Measurements from ENCODE around the gene HS3ST4. TPM values are rescaled to one million over a fixed set of nuclear protein-coding genes. Genes with fewer than 3 reads are reported as not detected.

The HS3ST4 gene
- total and polyA plus RNA-seq, 2 donors (not counting 1 experiment from before 2014, with no cell fraction given), result not detected

GRCh38 chr16:25788637-25789036 lies 96.9 kb downstream of the HS3ST4 start:
- no peaks in the 10 kb centered on the region for H3K79me2 ChIP-seq (ENCODE audit: control insufficient read depth, insufficient read depth, low read length)
- no peak overlapping the region for H3K4me2 ChIP-seq (ENCODE audit: extremely low read depth, insufficient read depth, low read length)
- H3K36me3 ChIP-seq (ENCODE audit: control insufficient read depth, insufficient read depth, low read length), result no peaks in the 10 kb centered on the region
- no peak for DNase-seq (ENCODE audit: low read depth in 2 of 2)
- no peaks in the 10 kb centered on the region for H3K9me3 ChIP-seq (ENCODE audit: control insufficient read depth, insufficient read depth, low read depth, low read length)
- H3K27ac ChIP-seq (ENCODE audit: insufficient read depth, low read length), result no peak overlapping the region
- H4K20me1 ChIP-seq (ENCODE audit: control insufficient read depth, extremely low read depth, insufficient read depth, low read length), result no peaks in the 10 kb centered on the region
- H3K4me1 ChIP-seq (ENCODE audit: control insufficient read depth, extremely low read depth, insufficient read depth, low read length), result no peaks in the 10 kb centered on the region
- H3K27me3 ChIP-seq (ENCODE audit: control insufficient read depth, insufficient read depth, low read length), result no peaks in the 10 kb centered on the region
- H3K9ac ChIP-seq (ENCODE audit: insufficient read depth, low read length), result no peak overlapping the region
- no peak for TF ChIP-seq CTCF (conservative IDR thresholded peaks at IDR 0.05 in 1 of 2, IDR thresholded peaks at IDR 0.05 in 1 of 2; ENCODE audit: low read depth in 1 of 2, low read length in 2 of 2)
- TF ChIP-seq EZH2 (IDR thresholded peaks at IDR 0.05; ENCODE audit: low read length, missing control alignments), result no peak
- no peak overlapping the region for H2AFZ ChIP-seq (ENCODE audit: low read length)
- no peak overlapping the region for H3K4me3 ChIP-seq (replicated peaks in 1 of 4; ENCODE audit: control extremely low read depth in 1 of 4, insufficient read depth in 1 of 4, low read depth in 3 of 4, low read length in 4 of 4)

- no peaks in the 10 kb centered on the region for H3K79me2 ChIP-seq (ENCODE audit: control insufficient read depth, insufficient read depth, low read length)
- no peak for TF ChIP-seq CTCF (conservative IDR thresholded peaks at IDR 0.05 in 1 of 2, IDR thresholded peaks at IDR 0.05 in 1 of 2; ENCODE audit: low read depth in 1 of 2, low read length in 2 of 2)
- no peak for TF ChIP-seq EZH2 (IDR thresholded peaks at IDR 0.05; ENCODE audit: low read length, missing control alignments)
Measured at GRCh38 chr16:25796239-25796638, 104.5 kb downstream of the HS3ST4 start.

GRCh38 chr16:25798065-25798464 lies 106.3 kb downstream of the HS3ST4 start:
- no peak overlapping the region for H2AFZ ChIP-seq (ENCODE audit: low read length)
- H3K9ac ChIP-seq (ENCODE audit: insufficient read depth, low read length), result no peak overlapping the region
- no peaks in the 10 kb centered on the region for H3K27me3 ChIP-seq (ENCODE audit: control insufficient read depth, insufficient read depth, low read length)
- no peak overlapping the region for H3K4me2 ChIP-seq (ENCODE audit: extremely low read depth, insufficient read depth, low read length)
- no peak overlapping the region for H3K4me3 ChIP-seq (replicated peaks in 1 of 4; ENCODE audit: control extremely low read depth in 1 of 4, insufficient read depth in 1 of 4, low read depth in 3 of 4, low read length in 4 of 4)
- H3K27ac ChIP-seq (ENCODE audit: insufficient read depth, low read length), result no peak overlapping the region
- TF ChIP-seq CTCF (conservative IDR thresholded peaks at IDR 0.05 in 1 of 2, IDR thresholded peaks at IDR 0.05 in 1 of 2; ENCODE audit: low read depth in 1 of 2, low read length in 2 of 2) (no peak), EZH2 (IDR thresholded peaks at IDR 0.05; ENCODE audit: low read length, missing control alignments) (no peak)
- no peaks in the 10 kb centered on the region for H3K79me2 ChIP-seq (ENCODE audit: control insufficient read depth, insufficient read depth, low read length)
- no peaks in the 10 kb centered on the region for H3K36me3 ChIP-seq (ENCODE audit: control insufficient read depth, insufficient read depth, low read length)
- H3K9me3 ChIP-seq (ENCODE audit: control insufficient read depth, insufficient read depth, low read depth, low read length), result no peaks in the 10 kb centered on the region
- H4K20me1 ChIP-seq (ENCODE audit: control insufficient read depth, extremely low read depth, insufficient read depth, low read length), result no peaks in the 10 kb centered on the region
- DNase-seq (ENCODE audit: low read depth in 2 of 2), result no peak
- no peaks in the 10 kb centered on the region for H3K4me1 ChIP-seq (ENCODE audit: control insufficient read depth, extremely low read depth, insufficient read depth, low read length)

More at GRCh38 chr16:25796239-25796638, 104.5 kb downstream of the HS3ST4 start:
- no peak for DNase-seq (ENCODE audit: low read depth in 2 of 2)
- H3K9me3 ChIP-seq (ENCODE audit: control insufficient read depth, insufficient read depth, low read depth, low read length), result no peaks in the 10 kb centered on the region
- no peaks in the 10 kb centered on the region for H3K4me1 ChIP-seq (ENCODE audit: control insufficient read depth, extremely low read depth, insufficient read depth, low read length)
- no peaks in the 10 kb centered on the region for H3K27me3 ChIP-seq (ENCODE audit: control insufficient read depth, insufficient read depth, low read length)
- H2AFZ ChIP-seq (ENCODE audit: low read length), result no peak overlapping the region
- no peaks in the 10 kb centered on the region for H3K36me3 ChIP-seq (ENCODE audit: control insufficient read depth, insufficient read depth, low read length)
- no peak overlapping the region for H3K4me3 ChIP-seq (replicated peaks in 1 of 4; ENCODE audit: control extremely low read depth in 1 of 4, insufficient read depth in 1 of 4, low read depth in 3 of 4, low read length in 4 of 4)
- H3K4me2 ChIP-seq (ENCODE audit: extremely low read depth, insufficient read depth, low read length), result no peak overlapping the region
- H4K20me1 ChIP-seq (ENCODE audit: control insufficient read depth, extremely low read depth, insufficient read depth, low read length), result no peaks in the 10 kb centered on the region
- no peak overlapping the region for H3K9ac ChIP-seq (ENCODE audit: insufficient read depth, low read length)
- no peak overlapping the region for H3K27ac ChIP-seq (ENCODE audit: insufficient read depth, low read length)
